Vagina (tissue), 2 donors: ENCODE results near the gene ZNF48. TPM values are rescaled to one million over a fixed set of nuclear protein-coding genes. Genes with fewer than 3 reads are reported as not detected.

Source experiments
- DNase-seq, 2 donors: peaks; one replicate each; pipeline ENCODE4 v3.0.0-alpha.2; 2017; ENCODE audit errors: extremely low spot score in 2 of 2
- H3K27ac ChIP-seq: fragments of 200-600 bp; sonication (generic); one replicate; pipeline ENCODE4 v1.5.1; 2019
- H3K27me3 ChIP-seq: fragments of 200-600 bp; sonication (generic); one replicate; pipeline ENCODE4 v1.5.1; 2019
- H3K36me3 ChIP-seq, 2 donors: fragments of 200-600 bp; sonication (generic); one replicate each; pipeline ENCODE4 v1.5.1; 2017 to 2019
- H3K4me1 ChIP-seq: fragments of 200-600 bp; sonication (generic); one replicate; pipeline ENCODE4 v1.5.1; 2019
- H3K4me3 ChIP-seq, 2 donors: fragments of 200-600 bp; sonication (generic); 1 replicate in 1 of 2; 2 replicates in 1 of 2; pipeline ENCODE4 v1.5.1; 2016 to 2019
- H3K9me3 ChIP-seq: fragments of 200-600 bp; sonication (generic); one replicate; pipeline ENCODE4 v1.5.1; 2019
- POLR2A ChIP-seq, 2 donors: fragments of 450-650 bp; IDR thresholded peaks; one replicate each; pipeline ENCODE4 v1.6.1; 2017; ENCODE audit warnings: antibody characterized with exemption in 2 of 2, mild to moderate bottlenecking in 2 of 2, moderate library complexity in 2 of 2
- POLR2AphosphoS5 ChIP-seq, 2 donors: sonication (generic); formaldehyde crosslinking; IDR thresholded peaks; one replicate each; pipeline ENCODE4 v1.9.0; 2017; ENCODE audit warnings: antibody characterized with exemption in 2 of 2, mild to moderate bottlenecking in 2 of 2, low read depth in 1 of 2; ENCODE audit not compliant: insufficient read depth in 1 of 2
- intact Hi-C: fragments of 100-400 bp; cut with DNase I; formaldehyde crosslinking; loops from one replicate; pipeline ENCODE4 v1.15.1; 2023
- total RNA-seq: library from RNA; depleted of rRNA; stranded (reverse); fragments of >200 nt; gene quantifications from one replicate; pipeline ENCODE4 v1.2.3, GENCODE V29; 2016
- TF ChIP-seq, protein P1 (sequence below), 3 experiments: fragments of 450-650 bp in 2 of 3; fragments of 200-600 bp in 1 of 3; sonication (generic) in 1 of 3; IDR thresholded peaks; one replicate each; pipeline ENCODE4 v1.5.1; 2017 to 2019; ENCODE audit warnings: antibody characterized with exemption in 3 of 3, mild to moderate bottlenecking in 2 of 3, moderate library complexity in 2 of 3

ZNF48 gene
- total RNA-seq, 1 donor from 2014 or later, result 3.4 TPM

DNA sequence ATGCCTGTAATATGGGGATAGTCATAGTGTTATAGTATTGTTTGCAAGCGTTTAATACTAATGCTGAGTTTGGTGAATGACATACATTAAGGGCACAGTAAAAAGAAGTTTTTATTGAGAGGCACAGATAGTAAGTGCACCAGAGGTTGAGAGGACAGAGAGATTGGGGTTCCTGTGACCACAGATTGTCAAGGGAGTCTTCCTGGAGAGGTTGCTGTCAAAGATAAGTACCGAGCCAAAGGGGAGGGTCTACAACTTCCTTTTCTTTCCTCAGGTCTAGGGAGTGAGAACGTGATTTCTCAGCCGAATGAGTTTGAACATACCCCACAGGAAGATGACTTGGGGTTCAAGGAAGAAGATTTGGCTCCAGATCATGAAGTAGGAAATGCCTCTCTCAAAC is 1.8 kb downstream of the ZNF48 start:
- DNase-seq, result no peak
- H3K36me3 ChIP-seq, result no peaks in the 10 kb centered on the region
- no peak overlapping the region for H3K27ac ChIP-seq
- intact Hi-C loops, result no loop called here
- H3K9me3 ChIP-seq, result no peaks in the 10 kb centered on the region
- H3K27me3 ChIP-seq, result no peaks in the 10 kb centered on the region
- no peak overlapping the region for H3K4me3 ChIP-seq
- no peak for TF ChIP-seq POLR2A (IDR thresholded peaks at IDR 0.05)
- TF ChIP-seq, protein P1, sequence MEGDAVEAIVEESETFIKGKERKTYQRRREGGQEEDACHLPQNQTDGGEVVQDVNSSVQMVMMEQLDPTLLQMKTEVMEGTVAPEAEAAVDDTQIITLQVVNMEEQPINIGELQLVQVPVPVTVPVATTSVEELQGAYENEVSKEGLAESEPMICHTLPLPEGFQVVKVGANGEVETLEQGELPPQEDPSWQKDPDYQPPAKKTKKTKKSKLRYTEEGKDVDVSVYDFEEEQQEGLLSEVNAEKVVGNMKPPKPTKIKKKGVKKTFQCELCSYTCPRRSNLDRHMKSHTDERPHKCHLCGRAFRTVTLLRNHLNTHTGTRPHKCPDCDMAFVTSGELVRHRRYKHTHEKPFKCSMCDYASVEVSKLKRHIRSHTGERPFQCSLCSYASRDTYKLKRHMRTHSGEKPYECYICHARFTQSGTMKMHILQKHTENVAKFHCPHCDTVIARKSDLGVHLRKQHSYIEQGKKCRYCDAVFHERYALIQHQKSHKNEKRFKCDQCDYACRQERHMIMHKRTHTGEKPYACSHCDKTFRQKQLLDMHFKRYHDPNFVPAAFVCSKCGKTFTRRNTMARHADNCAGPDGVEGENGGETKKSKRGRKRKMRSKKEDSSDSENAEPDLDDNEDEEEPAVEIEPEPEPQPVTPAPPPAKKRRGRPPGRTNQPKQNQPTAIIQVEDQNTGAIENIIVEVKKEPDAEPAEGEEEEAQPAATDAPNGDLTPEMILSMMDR (IDR thresholded peaks at IDR 0.05), result no peak
- TF ChIP-seq POLR2AphosphoS5 (IDR thresholded peaks at IDR 0.05; ENCODE audit: insufficient read depth in 1 of 2, low read depth in 1 of 2), result no peak
- H3K4me1 ChIP-seq, result peaks cover 53% of the 10 kb centered on the region

DNA sequence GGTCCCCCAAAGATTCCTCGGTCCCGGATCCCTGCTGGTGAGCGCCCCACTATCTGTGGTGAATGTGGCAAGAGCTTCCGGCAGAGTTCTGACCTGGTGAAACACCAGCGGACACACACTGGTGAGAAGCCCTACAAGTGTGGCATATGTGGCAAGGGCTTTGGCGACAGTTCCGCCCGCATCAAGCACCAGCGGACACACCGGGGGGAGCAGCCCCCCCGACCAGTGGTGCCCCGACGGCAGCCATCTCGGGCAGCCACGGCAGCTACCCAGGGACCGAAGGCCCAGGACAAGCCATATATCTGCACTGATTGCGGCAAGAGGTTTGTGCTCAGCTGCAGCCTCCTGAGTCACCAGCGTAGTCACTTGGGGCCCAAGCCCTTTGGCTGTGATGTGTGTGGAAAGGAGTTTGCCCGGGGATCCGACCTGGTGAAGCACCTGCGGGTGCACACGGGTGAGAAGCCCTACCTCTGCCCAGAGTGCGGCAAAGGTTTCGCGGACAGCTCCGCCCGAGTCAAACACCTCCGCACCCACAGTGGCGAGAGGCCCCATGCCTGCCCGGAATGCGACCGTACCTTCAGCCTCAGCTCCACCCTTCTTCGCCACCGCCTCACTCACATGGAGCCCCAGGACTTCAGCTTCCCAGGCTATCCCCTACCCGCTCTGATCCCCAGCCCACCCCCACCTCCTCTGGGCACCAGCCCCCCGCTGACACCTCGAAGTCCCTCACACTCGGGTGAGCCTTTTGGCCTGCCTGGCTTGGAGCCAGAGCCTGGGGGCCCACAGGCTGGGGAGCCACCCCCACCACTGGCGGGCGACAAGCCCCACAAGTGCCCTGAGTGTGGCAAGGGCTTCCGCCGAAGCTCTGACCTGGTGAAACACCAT is 2.8 kb downstream of the ZNF48 start:
- Histone ChIP-seq H3K4me3 (no peak overlapping the region), H3K9me3 (no peaks in the 10 kb centered on the region), H3K36me3 (no peaks in the 10 kb centered on the region), H3K4me1 (peaks cover 53% of the 10 kb centered on the region), H3K27ac (no peak overlapping the region), H3K27me3 (no peaks in the 10 kb centered on the region)
- no peak for TF ChIP-seq POLR2A (IDR thresholded peaks at IDR 0.05)
- TF ChIP-seq, protein P1 (IDR thresholded peaks at IDR 0.05), result no peak
- TF ChIP-seq POLR2AphosphoS5 (IDR thresholded peaks at IDR 0.05; ENCODE audit: insufficient read depth in 1 of 2, low read depth in 1 of 2), result no peak
- DNase-seq, result no peak
- intact Hi-C loops, result no loop called here

DNA sequence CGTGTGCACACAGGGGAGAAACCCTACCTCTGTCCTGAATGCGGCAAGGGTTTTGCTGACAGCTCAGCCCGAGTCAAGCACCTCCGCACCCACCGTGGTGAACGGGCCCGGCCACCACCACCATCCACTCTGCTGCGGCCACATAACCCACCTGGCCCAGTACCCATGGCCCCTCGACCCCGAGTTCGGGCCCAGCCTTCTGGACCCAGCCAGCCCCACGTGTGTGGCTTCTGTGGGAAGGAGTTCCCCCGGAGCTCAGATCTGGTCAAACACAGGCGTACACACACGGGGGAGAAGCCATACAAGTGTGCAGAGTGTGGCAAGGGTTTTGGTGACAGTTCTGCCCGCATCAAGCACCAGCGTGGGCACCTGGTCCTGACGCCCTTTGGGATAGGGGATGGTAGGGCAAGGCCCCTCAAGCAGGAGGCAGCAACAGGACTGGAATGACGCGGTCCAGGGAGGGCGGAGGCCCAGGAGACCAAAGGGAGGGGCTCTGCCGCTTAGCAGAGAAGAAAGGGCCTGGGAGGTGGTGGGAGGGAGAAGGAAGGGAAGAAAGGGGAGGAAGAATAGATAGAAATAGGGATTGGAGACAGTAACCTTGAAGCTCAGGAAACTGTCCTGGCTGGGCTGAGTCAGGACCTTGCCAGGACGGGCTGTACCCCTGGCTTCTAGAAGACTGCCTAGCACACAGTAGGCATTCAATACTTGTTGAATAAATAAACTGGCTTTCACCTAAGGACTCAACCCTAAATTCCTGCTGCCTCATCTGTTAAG is 3.6 kb downstream of the ZNF48 start:
- H3K27ac ChIP-seq, result peak overlapping the region; percentile 88

DNA sequence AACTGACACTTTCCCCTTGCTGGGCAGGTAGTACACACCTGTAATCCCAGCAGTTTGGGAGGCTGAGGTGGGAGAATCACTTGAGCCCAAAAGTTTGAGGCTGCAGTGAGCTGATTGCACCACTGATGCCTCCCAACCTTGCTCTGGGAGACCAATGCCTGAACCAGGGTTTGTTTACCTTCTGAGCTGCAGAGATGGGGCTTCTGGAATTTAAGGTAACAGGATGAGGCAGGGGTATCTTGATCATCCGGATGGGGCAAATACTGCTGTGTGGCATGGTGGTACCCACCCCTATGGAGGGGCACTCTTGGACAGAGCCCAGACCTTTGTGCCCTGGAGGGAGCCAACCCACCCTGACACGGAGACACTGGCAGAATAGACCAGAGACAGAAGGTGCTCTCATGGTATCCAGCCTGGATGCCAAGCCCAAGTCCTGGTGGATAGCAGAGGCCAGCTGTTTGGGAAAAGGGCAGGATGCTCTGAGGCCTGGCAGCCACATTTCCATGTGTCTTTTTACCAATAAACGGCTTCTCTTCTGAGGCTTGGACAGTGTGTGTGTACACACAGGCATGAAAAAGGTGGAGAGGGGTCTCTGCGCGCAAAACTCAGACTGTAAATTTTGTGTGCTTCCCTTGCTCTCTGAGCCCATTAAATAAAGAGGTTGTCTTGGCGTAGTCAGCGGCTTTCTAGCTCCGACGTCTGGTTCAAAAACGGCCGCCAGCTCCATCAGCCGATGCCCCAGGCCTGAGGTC is 4.4 kb downstream of the ZNF48 start:
- peak overlapping the region; percentile 88 for H3K27ac ChIP-seq
- TF ChIP-seq POLR2A (IDR thresholded peaks at IDR 0.05), result no peak
- TF ChIP-seq, protein P1 (IDR thresholded peaks at IDR 0.05), result no peak
- no peak for TF ChIP-seq POLR2AphosphoS5 (IDR thresholded peaks at IDR 0.05; ENCODE audit: insufficient read depth in 1 of 2, low read depth in 1 of 2)
- peak overlapping the region; percentile 61 to 71 for H3K4me3 ChIP-seq
- peaks cover 48% of the 10 kb centered on the region for H3K4me1 ChIP-seq
- no peaks in the 10 kb centered on the region for H3K27me3 ChIP-seq
- DNase-seq, result no peak
- intact Hi-C loops, result loop anchor here (10.0 kb wide), 1 partner anchor 335 kb away; the partner anchor contains the start of gene ALDOA
- no peaks in the 10 kb centered on the region for H3K36me3 ChIP-seq
- no peaks in the 10 kb centered on the region for H3K9me3 ChIP-seq

More for the DNA sequence above, 3.6 kb downstream of the ZNF48 start:
- DNase-seq, result no peak
- H3K27me3 ChIP-seq, result no peaks in the 10 kb centered on the region
- H3K4me1 ChIP-seq, result peaks cover 53% of the 10 kb centered on the region
- no peaks in the 10 kb centered on the region for H3K9me3 ChIP-seq
- H3K36me3 ChIP-seq, result no peaks in the 10 kb centered on the region
- intact Hi-C loops, result no loop called here
- TF ChIP-seq POLR2AphosphoS5 (IDR thresholded peaks at IDR 0.05; ENCODE audit: insufficient read depth in 1 of 2, low read depth in 1 of 2) (no peak), POLR2A (IDR thresholded peaks at IDR 0.05) (no peak)
- TF ChIP-seq, protein P1 (IDR thresholded peaks at IDR 0.05), result no peak
- no peak overlapping the region for H3K4me3 ChIP-seq
